Hepatocyte (in vitro differentiated cells): ENCODE measurements around the gene FAM234A. TPM values are rescaled to one million over a fixed set of nuclear protein-coding genes. Genes with fewer than 3 reads are reported as not detected.

Source experiments
- DNase-seq: peaks from one replicate; pipeline ENCODE4 v3.0.0-alpha.2; 2016; ENCODE audit warnings: low spot score
- H2AFZ ChIP-seq: fragments of 200-600 bp; sonication (generic); 2 replicates; pipeline ENCODE4 v1.6.0; 2016; ENCODE audit warnings: antibody characterized with exemption, mild to moderate bottlenecking
- H3K27ac ChIP-seq: fragments of 200-600 bp; sonication (generic); 2 replicates; pipeline ENCODE4 v1.5.1; 2016; ENCODE audit warnings: mild to moderate bottlenecking
- H3K27me3 ChIP-seq: fragments of 200-600 bp; sonication (generic); 2 replicates; pipeline ENCODE4 v1.6.1; 2016
- H3K36me3 ChIP-seq: fragments of 200-600 bp; sonication (generic); replicated peaks from 2 replicates; pipeline ENCODE4 v1.5.1; 2016; ENCODE audit warnings: low read depth; ENCODE audit not compliant: insufficient read depth
- H3K4me1 ChIP-seq: fragments of 200-600 bp; sonication (generic); 2 replicates; pipeline ENCODE4 v1.5.1; 2016; ENCODE audit warnings: mild to moderate bottlenecking, moderate library complexity; ENCODE audit not compliant: insufficient read depth
- H3K4me2 ChIP-seq: fragments of 200-600 bp; sonication (generic); 2 replicates; pipeline ENCODE4 v1.6.0; 2016
- H3K4me3 ChIP-seq: fragments of 200-600 bp; sonication (generic); 2 replicates; pipeline ENCODE4 v1.5.1; 2016; ENCODE audit warnings: mild to moderate bottlenecking
- H3K79me2 ChIP-seq: fragments of 200-600 bp; sonication (generic); 2 replicates; pipeline ENCODE4 v1.6.0; 2017; ENCODE audit warnings: mild to moderate bottlenecking
- H3K9me2 ChIP-seq: fragments of 200-600 bp; sonication (generic); replicated peaks from 2 replicates; pipeline ENCODE4 v1.6.0; 2017; ENCODE audit warnings: mild to moderate bottlenecking; ENCODE audit not compliant: insufficient read depth
- H3K9me3 ChIP-seq: fragments of 200-600 bp; sonication (generic); 2 replicates; pipeline ENCODE4 v1.5.1; 2016; ENCODE audit warnings: low read depth, mild to moderate bottlenecking
- H4K20me1 ChIP-seq: fragments of 200-600 bp; sonication (generic); 2 replicates; pipeline ENCODE4 v1.6.0; 2016; ENCODE audit warnings: mild to moderate bottlenecking; ENCODE audit not compliant: insufficient read depth, poor library complexity, severe bottlenecking
- CTCF ChIP-seq: fragments of 200-600 bp; sonication (generic); IDR thresholded peaks from 2 replicates; pipeline ENCODE4 v1.5.1; 2016; ENCODE audit warnings: antibody characterized with exemption, mild to moderate bottlenecking; ENCODE audit not compliant: poor library complexity
- EZH2 ChIP-seq: fragments of 200-600 bp; sonication (generic); IDR thresholded peaks from 2 replicates; pipeline ENCODE4 v1.6.1; 2016; ENCODE audit warnings: antibody characterized with exemption, mild to moderate bottlenecking, borderline replicate concordance
- EZH2phosphoT487 ChIP-seq: fragments of 200-600 bp; sonication (generic); IDR thresholded peaks from one replicate; pipeline ENCODE4 v1.6.1; 2018; ENCODE audit warnings: antibody characterized with exemption, mild to moderate bottlenecking, low read depth, moderate library complexity; ENCODE audit not compliant: unreplicated experiment, severe bottlenecking
- WGBS: methylation state at CpG from one replicate; pipeline ENCODE4 v1.1.6; 2016; ENCODE audit warnings: low lambda C conversion rate; ENCODE audit errors: missing lambda C conversion rate; 5-methylcytosine and 5-hydroxymethylcytosine counted together
- polyA plus RNA-seq: library from polyadenylated mRNA; unstranded; fragments of >200 nt; fragmentation: Nextera tagmentation; extraction: Ambion mirVana; gene quantifications from 2 replicates; pipeline ENCODE4 v1.2.1, GENCODE V29; 2016
- total RNA-seq: library from RNA; depleted of rRNA; stranded (reverse); fragments of >200 nt; gene quantifications from 2 replicates; pipeline ENCODE4 v1.2.3, GENCODE V29; 2014

Gene FAM234A
- total and polyA plus RNA-seq, 2 experiments from 2014 or later = 84.1 to 106 TPM

GRCh38 chr16:296276-296675, 61.7 kb downstream of the FAM234A start:
- DNase-seq = no peak
- Histone ChIP-seq H3K9me2 (no peaks in the 10 kb centered on the region), H2AFZ (no peak overlapping the region), H3K4me3 (no peak overlapping the region), H3K4me1 (no peaks in the 10 kb centered on the region), H3K79me2 (no peaks in the 10 kb centered on the region), H3K27me3 (no peaks in the 10 kb centered on the region), H4K20me1 (no peaks in the 10 kb centered on the region), H3K9me3 (no peaks in the 10 kb centered on the region), H3K36me3 (no peaks in the 10 kb centered on the region), H3K27ac (no peak overlapping the region), H3K4me2 (no peak overlapping the region)
- no peak for TF ChIP-seq EZH2phosphoT487
- 98% methylated on average over 13 of the region's 14 CpGs for WGBS

- no peaks in the 10 kb centered on the region for H3K4me1 ChIP-seq
- no peaks in the 10 kb centered on the region for H3K36me3 ChIP-seq
- WGBS = 96% methylated on average over 34 of the region's 37 CpGs
Observed at GRCh38 chr16:296806-297510, 62.3 kb downstream of the FAM234A start.

GRCh38 chr16:297832-298231, 63.2 kb downstream of the FAM234A start:
- DNase-seq = no peak
- TF ChIP-seq CTCF (no peak), EZH2phosphoT487 (no peak), EZH2 (no peak)
- no peaks in the 10 kb centered on the region for H3K36me3 ChIP-seq
- H2AFZ ChIP-seq = no peak overlapping the region
- H3K4me1 ChIP-seq = no peaks in the 10 kb centered on the region
- H3K4me2 ChIP-seq = no peak overlapping the region
- H3K9me2 ChIP-seq = no peaks in the 10 kb centered on the region
- H3K4me3 ChIP-seq = no peak overlapping the region
- no peaks in the 10 kb centered on the region for H3K27me3 ChIP-seq
- no peak overlapping the region for H3K27ac ChIP-seq
- no peaks in the 10 kb centered on the region for H3K79me2 ChIP-seq
- H4K20me1 ChIP-seq = no peaks in the 10 kb centered on the region
- WGBS = 98% methylated on average over 26 of the region's 32 CpGs
- H3K9me3 ChIP-seq = no peaks in the 10 kb centered on the region

More at GRCh38 chr16:296806-297510, 62.3 kb downstream of the FAM234A start:
- Histone ChIP-seq H4K20me1 (no peaks in the 10 kb centered on the region), H3K79me2 (no peaks in the 10 kb centered on the region), H3K4me3 (no peak overlapping the region), H2AFZ (no peak overlapping the region), H3K9me3 (no peaks in the 10 kb centered on the region), H3K4me2 (no peak overlapping the region), H3K9me2 (no peaks in the 10 kb centered on the region), H3K27me3 (no peaks in the 10 kb centered on the region), H3K27ac (no peak overlapping the region)
- no peak for TF ChIP-seq EZH2
- TF ChIP-seq EZH2phosphoT487 = no peak
- TF ChIP-seq CTCF = no peak
- DNase-seq = no peak

GRCh38 chr16:301235-301634, 66.6 kb downstream of the FAM234A start:
- no peak for DNase-seq
- Histone ChIP-seq H3K27me3 (no peaks in the 10 kb centered on the region), H3K4me2 (no peak overlapping the region), H3K4me1 (no peaks in the 10 kb centered on the region), H3K79me2 (no peaks in the 10 kb centered on the region), H4K20me1 (no peaks in the 10 kb centered on the region), H3K9me2 (no peaks in the 10 kb centered on the region), H3K4me3 (no peak overlapping the region), H3K27ac (no peak overlapping the region), H2AFZ (no peak overlapping the region), H3K36me3 (no peaks in the 10 kb centered on the region), H3K9me3 (no peaks in the 10 kb centered on the region)
- WGBS = 97% methylated on average over 6 of the region's 6 CpGs
- TF ChIP-seq EZH2 (no peak), EZH2phosphoT487 (no peak)
